Measurements from ENCODE around the gene ZBTB46.
"Not testable (repeated sequence)": the region's sequence is repeated elsewhere in the genome, so short reads cannot be mapped to it uniquely, and the experiment has no call there.

DNA sequence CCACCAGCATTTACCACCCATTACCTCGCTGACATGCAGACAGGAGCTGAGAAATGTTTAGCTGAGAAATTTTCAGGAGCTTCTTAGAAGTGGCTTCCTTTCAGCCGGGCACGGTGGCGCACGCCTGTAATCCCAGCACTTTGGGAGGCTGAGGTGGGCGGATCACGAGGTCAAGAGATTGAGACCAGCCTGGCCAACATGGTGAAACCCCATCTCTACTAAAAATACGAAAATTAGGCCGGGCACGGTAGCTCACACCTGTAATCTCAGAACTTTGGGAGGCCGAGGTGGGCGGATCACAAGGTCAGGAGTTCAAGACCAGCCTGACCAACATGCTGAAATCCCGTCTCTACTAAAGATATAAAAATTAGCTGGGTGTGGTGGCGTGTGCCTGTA is 20.5 kb upstream of the ZBTB46 start:
- TF ChIP-seq, protein P1, sequence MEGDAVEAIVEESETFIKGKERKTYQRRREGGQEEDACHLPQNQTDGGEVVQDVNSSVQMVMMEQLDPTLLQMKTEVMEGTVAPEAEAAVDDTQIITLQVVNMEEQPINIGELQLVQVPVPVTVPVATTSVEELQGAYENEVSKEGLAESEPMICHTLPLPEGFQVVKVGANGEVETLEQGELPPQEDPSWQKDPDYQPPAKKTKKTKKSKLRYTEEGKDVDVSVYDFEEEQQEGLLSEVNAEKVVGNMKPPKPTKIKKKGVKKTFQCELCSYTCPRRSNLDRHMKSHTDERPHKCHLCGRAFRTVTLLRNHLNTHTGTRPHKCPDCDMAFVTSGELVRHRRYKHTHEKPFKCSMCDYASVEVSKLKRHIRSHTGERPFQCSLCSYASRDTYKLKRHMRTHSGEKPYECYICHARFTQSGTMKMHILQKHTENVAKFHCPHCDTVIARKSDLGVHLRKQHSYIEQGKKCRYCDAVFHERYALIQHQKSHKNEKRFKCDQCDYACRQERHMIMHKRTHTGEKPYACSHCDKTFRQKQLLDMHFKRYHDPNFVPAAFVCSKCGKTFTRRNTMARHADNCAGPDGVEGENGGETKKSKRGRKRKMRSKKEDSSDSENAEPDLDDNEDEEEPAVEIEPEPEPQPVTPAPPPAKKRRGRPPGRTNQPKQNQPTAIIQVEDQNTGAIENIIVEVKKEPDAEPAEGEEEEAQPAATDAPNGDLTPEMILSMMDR (IDR thresholded peaks at IDR 0.05; ENCODE audit: insufficient read depth, low read length, poor library complexity, severe bottlenecking): not testable (repeated sequence)
- TF ChIP-seq EZH2phosphoT487 (conservative IDR thresholded peaks at IDR 0.05; ENCODE audit: low read length): not testable (repeated sequence)

Data from SU-DHL-6 (cell line).